ENCODE measurements around the gene AP3D1.
A peak's percentile ranks its signal among the peaks of the same experiment; 100 is the strongest.

Gene AP3D1

GRCh38 chr19:2053601-2054389 is 97.6 kb downstream of the AP3D1 start:
- no peak overlapping the region for H3K4me3 ChIP-seq (ENCODE audit: low read depth, low read length)
- no peak for TF ChIP-seq CTCF (IDR thresholded peaks at IDR 0.05; ENCODE audit: low read depth, low read length, missing control alignments)
- no peak for DNase-seq (ENCODE audit: low read depth)

GRCh38 chr19:2051773-2052704 is 99.3 kb downstream of the AP3D1 start:
- H3K4me3 ChIP-seq (ENCODE audit: low read depth, low read length), result peak overlapping the region; percentile 51
- no peak for TF ChIP-seq CTCF (IDR thresholded peaks at IDR 0.05; ENCODE audit: low read depth, low read length, missing control alignments)
- DNase-seq (ENCODE audit: low read depth), result no peak

- peak within 1 kb of the TSS; percentile 97 for H3K4me3 ChIP-seq (ENCODE audit: low read depth, low read length)
- DNase-seq (ENCODE audit: low read depth), result no peak
- TF ChIP-seq CTCF (IDR thresholded peaks at IDR 0.05; ENCODE audit: low read depth, low read length, missing control alignments), result peak; percentile 52
Observed at GRCh38 chr19:2050991-2051772, 100.2 kb downstream of the AP3D1 start, which contains the start of gene MKNK2. Gene MKNK2 (minus strand): TSS chr19:2051244. CDS start chr19:2050851, 393 bp downstream.

Measured in GM12864 (cell line).